Endothelial cell of umbilical vein (primary cell): ENCODE data around the gene PHF1. TPM values are rescaled to one million over a fixed set of nuclear protein-coding genes. Genes with fewer than 3 reads are reported as not detected.
"Not testable (repeated sequence)": the region's sequence is repeated elsewhere in the genome, so short reads cannot be mapped to it uniquely, and the experiment has no call there.

Experiments used
- BruUV-seq: library from RNA; stranded (reverse); fragments of 400-500 nt; replicated peaks from 2 replicates; lab custom pipeline; 2021; lab: Mats Ljungman, UMichigan
- CTCF ChIA-PET: fragments of 300-600, 350-600 bp; sonication (Branson Sonifier 250); formaldehyde crosslinking; loops from one replicate; lab custom pipeline; 2021; ENCODE audit warnings: antibody characterized with exemption, inconsistent platforms; lab: Charles Lee
- POLR2A ChIA-PET: fragments of 300-600, 350-600 bp; sonication (Branson Sonifier 250); formaldehyde crosslinking; loops from one replicate; lab custom pipeline; 2021; ENCODE audit warnings: antibody characterized with exemption, inconsistent platforms; lab: Charles Lee
- DNase-seq: peaks from one replicate; pipeline ENCODE4 v3.0.0-alpha.2; 2011; ENCODE audit warnings: low read depth, low spot score
- FAIRE-seq: peaks from 2 replicates; lab custom pipeline; 2011; peaks lifted over from hg19 to GRCh38; lab: Jason Lieb, UNC
- H2AFZ ChIP-seq: 2 replicates; pipeline ENCODE4 v1.6.0; 2012; ENCODE audit warnings: low read depth, low read length, control low read depth, inconsistent platforms
- H3K27ac ChIP-seq: 2 replicates; pipeline ENCODE4 v1.5.1; 2011; ENCODE audit warnings: low read depth, mild to moderate bottlenecking, control low read depth, low read length, moderate library complexity; ENCODE audit not compliant: insufficient read depth
- H3K27me3 ChIP-seq, 2 experiments: 2 replicates each; pipeline versions ENCODE4 v1.6.0 to v1.6.1; 2011; ENCODE audit warnings: low read length in 2 of 2, mixed read lengths in 1 of 2; ENCODE audit not compliant: control insufficient read depth in 2 of 2, insufficient read depth in 2 of 2
- H3K36me3 ChIP-seq, 2 experiments: 2 replicates in 1 of 2; 3 replicates in 1 of 2; pipeline ENCODE4 v1.5.1; 2011; ENCODE audit warnings: low read length in 2 of 2, mild to moderate bottlenecking in 1 of 2, moderate library complexity in 1 of 2; ENCODE audit not compliant: control insufficient read depth in 2 of 2, insufficient read depth in 2 of 2; ENCODE audit errors: extremely low read depth in 1 of 2
- H3K4me1 ChIP-seq: 3 replicates; pipeline ENCODE4 v1.5.1; 2011; ENCODE audit warnings: mild to moderate bottlenecking, low read length; ENCODE audit not compliant: control insufficient read depth, insufficient read depth; ENCODE audit errors: extremely low read depth
- H3K4me2 ChIP-seq: 2 replicates; pipeline ENCODE4 v1.6.1; 2011; ENCODE audit warnings: low read length, control low read depth, mixed read lengths; ENCODE audit not compliant: insufficient read depth
- H3K4me3 ChIP-seq, 3 experiments: fragments of 200-600 bp in 1 of 3; sonication (generic), shearing (Covaris generic) in 1 of 3; replicated peaks in 1 of 3; 2 replicates each; pipeline ENCODE4 v1.5.1; 2011 to 2016; ENCODE audit warnings: control low read depth in 3 of 3, low read length in 3 of 3, mild to moderate bottlenecking in 2 of 3, inconsistent platforms in 1 of 3, low read depth in 1 of 3, moderate library complexity in 1 of 3; ENCODE audit not compliant: insufficient read depth in 1 of 3
- H3K79me2 ChIP-seq: 2 replicates; pipeline ENCODE4 v1.6.0; 2012; ENCODE audit warnings: low read length, inconsistent platforms; ENCODE audit not compliant: control insufficient read depth, insufficient read depth
- H3K9ac ChIP-seq: replicated peaks from 2 replicates; pipeline ENCODE3; 2011; ENCODE audit warnings: low read length, control low read depth; ENCODE audit not compliant: insufficient read depth; ENCODE audit errors: extremely low read depth
- H3K9me1 ChIP-seq: replicated peaks from 3 replicates; pipeline ENCODE4 v1.6.0; 2011; ENCODE audit warnings: mild to moderate bottlenecking, low read length; ENCODE audit not compliant: control insufficient read depth, insufficient read depth; ENCODE audit errors: extremely low read depth
- H3K9me3 ChIP-seq: replicated peaks from 2 replicates; pipeline ENCODE4 v1.5.1; 2012; ENCODE audit warnings: low read length, inconsistent platforms; ENCODE audit not compliant: control insufficient read depth, insufficient read depth
- H4K20me1 ChIP-seq: replicated peaks from 2 replicates; pipeline ENCODE3; 2011; ENCODE audit warnings: mild to moderate bottlenecking, low read length; ENCODE audit not compliant: control insufficient read depth, insufficient read depth; ENCODE audit errors: extremely low read depth
- EZH2 ChIP-seq: IDR thresholded peaks from 2 replicates; pipeline ENCODE4 v1.6.1; 2012; ENCODE audit warnings: borderline replicate concordance, low read depth, mild to moderate bottlenecking, moderate library complexity, low read length, inconsistent platforms; ENCODE audit not compliant: severe bottlenecking
- MAX ChIP-seq: IDR thresholded peaks from 2 replicates; pipeline ENCODE4 v1.6.1; 2011; ENCODE audit not compliant: insufficient read depth, insufficient read length
- MYC ChIP-seq: IDR thresholded peaks from one replicate; pipeline ENCODE4 v1.6.1; 2011; ENCODE audit warnings: mild to moderate bottlenecking, low read depth, low read length
- POLR2A ChIP-seq: IDR thresholded peaks from 2 replicates; pipeline ENCODE4 v1.6.1; 2012; ENCODE audit warnings: low read depth, mild to moderate bottlenecking, control low read depth, low read length
- POLR2AphosphoS5 ChIP-seq: IDR thresholded peaks from 2 replicates; pipeline ENCODE4 v1.6.1; 2012; ENCODE audit warnings: low read depth, mild to moderate bottlenecking, control low read depth, low read length, moderate library complexity; ENCODE audit not compliant: insufficient read depth
- dilution Hi-C: fragments of 300-500 bp; cut with MboI; formaldehyde crosslinking; loops from one replicate; pipeline ENCODE4 v1.15.0; 2019; ENCODE audit warnings: low sequenced_read_pairs; ENCODE audit not compliant: extremely low pct_ligation_motif_present
- intact Hi-C: fragments of 100-400 bp; cut with micrococcal nuclease; formaldehyde crosslinking; loops from one replicate; pipeline ENCODE4 v1.10.0; 2022
- polyA plus RNA-seq, 4 experiments: library from polyadenylated mRNA; depleted of rRNA in 3 of 4; stranded (reverse) in 3 of 4; unstranded in 1 of 4; fragments of >200 nt; gene quantifications; 2 replicates each; pipeline versions ENCODE4 v1.2.1 to v1.2.3, GENCODE V29; 2011 to 2012; ENCODE audit warnings: missing spikeins in 1 of 4
- total RNA-seq: library from RNA; stranded (reverse); gene quantifications from 2 replicates; pipeline ENCODE4 v1.2.3, GENCODE V29; 2021

PHF1 gene
- total and polyA plus RNA-seq, 2 donors (not counting 3 experiments of a cell fraction or from before 2014, with no cell fraction given), result 32.5 to 53.1 TPM

- peaks cover 2 to 3% of the 10 kb centered on the region in 2 experiments for H3K27me3 ChIP-seq
- H2AFZ ChIP-seq, result no peak overlapping the region
- no peaks in the 10 kb centered on the region for H3K9me1 ChIP-seq
- dilution Hi-C loops (no loop called here), intact Hi-C loops (no loop called here)
- H3K9me3 ChIP-seq, result no peaks in the 10 kb centered on the region
- TF ChIP-seq POLR2A (no peak), POLR2AphosphoS5 (no peak), EZH2 (no peak), MAX (no peak), MYC (no peak)
- H3K27ac ChIP-seq, result no peak overlapping the region
- BruUV-seq, result no TSS peak
- POLR2A ChIA-PET, result no interaction called here
- DNase-seq (no peak), FAIRE-seq (no peak)
- CTCF ChIA-PET, result no interaction called here
- H3K4me2 ChIP-seq, result no peak overlapping the region
- H3K4me3 ChIP-seq, result no peak overlapping the region
- no peaks in the 10 kb centered on the region for H3K4me1 ChIP-seq
- no peaks in the 10 kb centered on the region for H3K36me3 ChIP-seq
- H3K9ac ChIP-seq, result no peak overlapping the region
- H4K20me1 ChIP-seq, result no peaks in the 10 kb centered on the region
- no peaks in the 10 kb centered on the region for H3K79me2 ChIP-seq
These were observed 33.6 kb upstream of the PHF1 start for GRCh38 chr6:33377171-33377570.

GRCh38 chr6:33379184-33379583 lies 31.6 kb upstream of the PHF1 start:
- H3K27me3 ChIP-seq, dilution Hi-C loops, H3K4me3 ChIP-seq, BruUV-seq, H3K9me1 ChIP-seq, H3K4me1 ChIP-seq, H3K79me2 ChIP-seq, POLR2A ChIA-PET, CTCF ChIA-PET, H3K9ac ChIP-seq, FAIRE-seq, H3K9me3 ChIP-seq, H3K4me2 ChIP-seq, H2AFZ ChIP-seq, DNase-seq, H4K20me1 ChIP-seq, H3K36me3 ChIP-seq, H3K27ac ChIP-seq, intact Hi-C loops: not testable (repeated sequence)
